IMR-90 (cell line): Measurements from ENCODE around the gene DNAJB2. TPM values are rescaled to one million over a fixed set of nuclear protein-coding genes. Genes with fewer than 3 reads are reported as not detected.
A peak's percentile ranks its signal among the peaks of the same experiment; 100 is the strongest.

Experiments used
- ATAC-seq: fragments of 200-7000 bp; cut with Tn5 transposase; 2 replicates; pipeline ENCODE4 v1.9.1; 2020; ENCODE audit warnings: low read depth, mild to moderate bottlenecking, moderate library complexity
- BruUV-seq: library from RNA; stranded (reverse); fragments of 400-500 nt; replicated peaks from 2 replicates; lab custom pipeline; 2021; lab: Mats Ljungman, UMichigan
- CTCF ChIA-PET: fragments of 300-600 bp; formaldehyde crosslinking; extraction: SDS; loops from one replicate; lab custom pipeline; 2021; ENCODE audit warnings: antibody characterized with exemption; lab: Yijun Ruan, JAX
- POLR2A ChIA-PET: fragments of 300-600 bp; sonication (Branson Sonifier 250); formaldehyde crosslinking; loops from one replicate; lab custom pipeline; 2022; ENCODE audit warnings: antibody characterized with exemption; ENCODE audit not compliant: unreplicated experiment; lab: Charles Lee
- DNase-seq: peaks from one replicate; pipeline ENCODE4 v3.0.0; 2013
- H2AFZ ChIP-seq: replicated peaks from 2 replicates; pipeline ENCODE3; 2013; ENCODE audit warnings: low read length, mild to moderate bottlenecking; ENCODE audit not compliant: poor library complexity
- H2AK5ac ChIP-seq: 2 replicates; pipeline ENCODE4 v1.6.1; 2013; ENCODE audit warnings: low read depth, low read length, inconsistent platforms
- H2AK9ac ChIP-seq: replicated peaks from 2 replicates; pipeline ENCODE3; 2013; ENCODE audit warnings: mild to moderate bottlenecking, low read depth, low read length, moderate library complexity; ENCODE audit not compliant: poor library complexity
- H2BK120ac ChIP-seq: 2 replicates; pipeline ENCODE4 v1.6.1; 2013; ENCODE audit warnings: low read depth, low read length, inconsistent platforms
- H2BK15ac ChIP-seq: 3 replicates; pipeline ENCODE4 v1.6.1; 2013; ENCODE audit warnings: low read depth, low read length, inconsistent platforms
- H2BK20ac ChIP-seq: 2 replicates; pipeline ENCODE4 v1.6.1; 2013; ENCODE audit warnings: low read depth, mild to moderate bottlenecking, inconsistent platforms, low read length, moderate library complexity
- H2BK5ac ChIP-seq: 2 replicates; pipeline ENCODE4 v1.6.1; 2013; ENCODE audit warnings: mild to moderate bottlenecking, low read depth, low read length, inconsistent platforms; ENCODE audit not compliant: poor library complexity, severe bottlenecking
- H3K14ac ChIP-seq: replicated peaks from 2 replicates; pipeline ENCODE4 v1.6.1; 2013; ENCODE audit warnings: low read depth, low read length, inconsistent platforms
- H3K18ac ChIP-seq: 2 replicates; pipeline ENCODE4 v1.6.1; 2013; ENCODE audit warnings: low read depth, low read length, control low read depth
- H3K23ac ChIP-seq: 2 replicates; pipeline ENCODE4 v1.6.1; 2013; ENCODE audit warnings: low read depth, low read length, inconsistent platforms
- H3K27ac ChIP-seq: 2 replicates; pipeline ENCODE4 v1.5.1; 2013; ENCODE audit warnings: mild to moderate bottlenecking, control low read depth, low read length; ENCODE audit not compliant: insufficient read depth
- H3K27me3 ChIP-seq: 2 replicates; pipeline ENCODE4 v1.6.1; 2013; ENCODE audit warnings: low read length; ENCODE audit not compliant: control insufficient read depth, insufficient read depth
- H3K36me3 ChIP-seq: 2 replicates; pipeline ENCODE4 v1.6.1; 2013; ENCODE audit warnings: low read length, mixed read lengths; ENCODE audit not compliant: control insufficient read depth, insufficient read depth
- H3K4ac ChIP-seq: 2 replicates; pipeline ENCODE4 v1.6.1; 2013; ENCODE audit warnings: low read depth, low read length, inconsistent platforms
- H3K4me1 ChIP-seq: 2 replicates; pipeline ENCODE4 v1.6.1; 2013; ENCODE audit warnings: low read length, mixed read lengths; ENCODE audit not compliant: control insufficient read depth, insufficient read depth
- H3K4me2 ChIP-seq: 2 replicates; pipeline ENCODE4 v1.6.1; 2013; ENCODE audit warnings: low read depth, mild to moderate bottlenecking, control low read depth, low read length, moderate library complexity
- H3K4me3 ChIP-seq: 2 replicates; pipeline ENCODE4 v1.5.1; 2013; ENCODE audit warnings: low read depth, mild to moderate bottlenecking, control low read depth, low read length, moderate library complexity; ENCODE audit not compliant: insufficient read depth
- H3K56ac ChIP-seq: 2 replicates; pipeline ENCODE4 v1.6.1; 2013; ENCODE audit warnings: low read length, inconsistent platforms; ENCODE audit not compliant: insufficient read depth; ENCODE audit errors: extremely low read depth
- H3K79me1 ChIP-seq, 2 experiments: 2 replicates each; pipeline ENCODE4 v1.6.1; 2013; ENCODE audit warnings: low read length in 2 of 2, inconsistent platforms in 1 of 2, low read depth in 1 of 2
- H3K9ac ChIP-seq: 2 replicates; pipeline ENCODE4 v1.6.1; 2013; ENCODE audit warnings: low read depth, low read length, control low read depth
- H3K9me1 ChIP-seq: 2 replicates; pipeline ENCODE4 v1.6.1; 2013; ENCODE audit warnings: low read length, inconsistent platforms; ENCODE audit not compliant: insufficient read depth
- H3K9me3 ChIP-seq: 2 replicates; pipeline ENCODE4 v1.6.1; 2013; ENCODE audit warnings: low read length; ENCODE audit not compliant: control insufficient read depth, insufficient read depth
- H4K20me1 ChIP-seq: 2 replicates; pipeline ENCODE4 v1.6.1; 2013; ENCODE audit warnings: low read length, inconsistent platforms; ENCODE audit not compliant: insufficient read depth
- H4K5ac ChIP-seq: 2 replicates; pipeline ENCODE4 v1.6.1; 2013; ENCODE audit warnings: mild to moderate bottlenecking, low read depth, low read length, control low read depth
- H4K8ac ChIP-seq, 2 experiments: 2 replicates each; pipeline ENCODE4 v1.6.1; 2013; ENCODE audit warnings: low read depth in 2 of 2, low read length in 2 of 2, control low read depth in 1 of 2, inconsistent platforms in 1 of 2
- H4K91ac ChIP-seq: 2 replicates; pipeline ENCODE4 v1.6.1; 2013; ENCODE audit warnings: low read depth, low read length, inconsistent platforms; ENCODE audit not compliant: insufficient read depth
- BHLHE40 ChIP-seq: fragments of 150-350 bp; IDR thresholded peaks from 2 replicates; pipeline ENCODE4 v1.6.1; 2016; ENCODE audit warnings: mild to moderate bottlenecking, low read depth, low read length
- CEBPB ChIP-seq: IDR thresholded peaks from 2 replicates; pipeline ENCODE4 v1.6.1; 2012; ENCODE audit warnings: low read depth, low read length, improper control_type of control experiment
- FOS ChIP-seq: fragments of 150-350 bp; IDR thresholded peaks from 2 replicates; pipeline ENCODE4 v1.6.1; 2016; ENCODE audit warnings: low read depth, low read length
- MAFK ChIP-seq: IDR thresholded peaks from 2 replicates; pipeline ENCODE4 v1.6.1; 2012; ENCODE audit warnings: low read depth, low read length, improper control_type of control experiment
- MAZ ChIP-seq: IDR thresholded peaks from 2 replicates; pipeline ENCODE4 v1.6.1; 2012; ENCODE audit warnings: low read depth, mild to moderate bottlenecking, low read length, improper control_type of control experiment, moderate library complexity, borderline replicate concordance
- MXI1 ChIP-seq: IDR thresholded peaks from 2 replicates; pipeline ENCODE4 v1.6.1; 2012; ENCODE audit warnings: low read depth, mild to moderate bottlenecking, low read length, moderate library complexity, borderline replicate concordance
- NFE2L2 ChIP-seq: fragments of 150-350 bp; IDR thresholded peaks from 2 replicates; pipeline ENCODE4 v1.6.1; 2016; ENCODE audit warnings: low read depth, mild to moderate bottlenecking, low read length
- POLR2A ChIP-seq: IDR thresholded peaks from 2 replicates; pipeline ENCODE4 v1.6.1; 2012; ENCODE audit warnings: mild to moderate bottlenecking, low read depth, low read length
- RAD21 ChIP-seq: IDR thresholded peaks from 2 replicates; pipeline ENCODE4 v1.6.1; 2012; ENCODE audit warnings: low read length, improper control_type of control experiment
- RCOR1 ChIP-seq: IDR thresholded peaks from 2 replicates; pipeline ENCODE4 v1.6.1; 2012; ENCODE audit warnings: mild to moderate bottlenecking, low read length, improper control_type of control experiment; ENCODE audit not compliant: insufficient replicate concordance
- RFX5 ChIP-seq: IDR thresholded peaks from 2 replicates; pipeline ENCODE4 v1.8.0; 2012; ENCODE audit warnings: low read depth, mild to moderate bottlenecking, low read length, moderate library complexity
- USF2 ChIP-seq: fragments of 150-350 bp; IDR thresholded peaks from 2 replicates; pipeline ENCODE4 v1.6.1; 2017; ENCODE audit warnings: mild to moderate bottlenecking, antibody characterized with exemption, low read length, low read depth
- WGBS, 2 experiments: methylation state at CpG; one replicate each; pipeline versions ENCODE4 v1.1.5 to v1.1.7; 2013; ENCODE audit warnings: missing lambda C conversion rate in 2 of 2; ENCODE audit not compliant: insufficient read length in 1 of 2; ENCODE audit errors: extremely low coverage in 2 of 2; 5-methylcytosine and 5-hydroxymethylcytosine counted together
- dilution Hi-C: fragments of 300-500 bp; cut with HindIII; formaldehyde crosslinking; loops from one replicate; pipeline ENCODE4 v1.14.3; 2018; ENCODE audit warnings: low sequenced_read_pairs; ENCODE audit not compliant: unreplicated experiment
- in situ Hi-C: fragments of 300-500 bp; cut with MboI; formaldehyde crosslinking; loops from 3 replicates; pipeline ENCODE4 v1.14.3; 2019; ENCODE audit warnings: low sequenced_read_pairs, inconsistent platforms, mixed read lengths
- intact Hi-C: fragments of 100-400 bp; cut with micrococcal nuclease; formaldehyde crosslinking; loops from 2 replicates; pipeline ENCODE4 v1.10.0; 2022
- polyA plus RNA-seq, 3 experiments: library from polyadenylated mRNA; depleted of rRNA; stranded (reverse); fragments of >200 nt; gene quantifications; 2 replicates each; pipeline ENCODE4 v1.2.3, GENCODE V29; 2012; ENCODE audit warnings: low replicate concordance in 1 of 3
- total RNA-seq: library from RNA; depleted of rRNA; stranded (reverse); fragments of >200 nt; gene quantifications from 2 replicates; pipeline ENCODE4 v1.2.3, GENCODE V29; 2012
- TF ChIP-seq, protein P1 (sequence below): fragments of 150-350 bp; IDR thresholded peaks from 2 replicates; pipeline ENCODE4 v1.6.1; 2016; ENCODE audit warnings: low read depth, mild to moderate bottlenecking, low read length, moderate library complexity, borderline replicate concordance
- TF ChIP-seq, protein P2 (sequence below): conservative IDR thresholded peaks from 2 replicates; pipeline ENCODE4 v1.5.1; 2012; ENCODE audit warnings: mild to moderate bottlenecking, low read depth, low read length, improper control_type of control experiment

Gene DNAJB2
- total and polyA plus RNA-seq, 2 of the 4 experiments (the other 2 are of a cell fraction), result 30.6 to 45.8 TPM

DNA sequence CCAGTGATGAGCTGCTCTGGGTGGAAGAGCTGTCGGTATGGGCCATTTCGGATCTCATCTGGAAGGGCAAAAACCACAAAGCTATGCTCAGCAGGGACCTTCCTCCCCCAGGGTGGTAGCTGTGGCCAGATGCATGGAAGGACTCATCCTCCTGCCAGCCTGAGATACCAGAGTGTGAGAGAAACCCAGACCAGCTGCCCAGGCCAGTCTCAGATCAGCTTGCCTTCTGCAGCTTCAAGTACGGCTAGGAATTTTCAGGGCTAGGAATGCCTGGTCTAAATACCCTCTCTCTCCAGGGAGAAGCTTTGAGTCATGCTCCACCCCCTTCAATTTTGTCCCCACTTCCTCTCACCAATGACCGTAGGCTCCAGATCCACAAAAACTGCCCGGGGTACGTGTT, 27.5 kb upstream of the DNAJB2 start:
- Histone ChIP-seq H2BK5ac (no peak overlapping the region), H3K79me1 (peaks cover 12 to 24% of the 10 kb centered on the region in 2 experiments), H4K8ac (no peak overlapping the region), H2AK9ac (no peak overlapping the region), H2BK120ac (0 out of 2 replicates have a peak overlapping the region, but pooled peaks have one; percentile 12), H4K5ac (no peak overlapping the region), H3K23ac (0 out of 2 replicates have a peak overlapping the region, but pooled peaks have one; percentile 76), H2AK5ac (peak overlapping the region; percentile 54; the same call in 1 of the 2 replicates), H3K9me3 (no peaks in the 10 kb centered on the region), H3K14ac (peak overlapping the region; percentile 6; the same call in 1 of the 2 replicates), H4K20me1 (0 out of 2 replicates have a peak, but pooled peaks cover 8% of the 10 kb centered on the region), H3K56ac (no peak overlapping the region), H2AFZ (no peak overlapping the region), H3K9me1 (peaks cover 36% of the 10 kb centered on the region), H3K4me2 (no peak overlapping the region), H3K9ac (no peak overlapping the region), H3K27ac (no peak overlapping the region), H3K18ac (no peak overlapping the region), H3K4me3 (no peak overlapping the region), H2BK15ac (0 out of 3 replicates have a peak overlapping the region, but pooled peaks have one; percentile 33), H2BK20ac (no peak overlapping the region), H4K91ac (no peak overlapping the region; the same call in none of the 2 replicates), H3K4me1 (peaks cover 41% of the 10 kb centered on the region), H3K36me3 (peaks cover 19% of the 10 kb centered on the region; the same call in 1 of the 2 replicates), H3K27me3 (peaks cover 13% of the 10 kb centered on the region), H3K4ac (peak overlapping the region; percentile 15)
- TF ChIP-seq MAFK (no peak), BHLHE40 (no peak), CEBPB (no peak), RCOR1 (no peak), FOS (no peak), RAD21 (no peak), MXI1 (no peak), NFE2L2 (no peak), USF2 (no peak), RFX5 (no peak), POLR2A (no peak), MAZ (no peak)
- TF ChIP-seq, protein P1, sequence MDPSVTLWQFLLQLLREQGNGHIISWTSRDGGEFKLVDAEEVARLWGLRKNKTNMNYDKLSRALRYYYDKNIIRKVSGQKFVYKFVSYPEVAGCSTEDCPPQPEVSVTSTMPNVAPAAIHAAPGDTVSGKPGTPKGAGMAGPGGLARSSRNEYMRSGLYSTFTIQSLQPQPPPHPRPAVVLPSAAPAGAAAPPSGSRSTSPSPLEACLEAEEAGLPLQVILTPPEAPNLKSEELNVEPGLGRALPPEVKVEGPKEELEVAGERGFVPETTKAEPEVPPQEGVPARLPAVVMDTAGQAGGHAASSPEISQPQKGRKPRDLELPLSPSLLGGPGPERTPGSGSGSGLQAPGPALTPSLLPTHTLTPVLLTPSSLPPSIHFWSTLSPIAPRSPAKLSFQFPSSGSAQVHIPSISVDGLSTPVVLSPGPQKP, result no peak
- TF ChIP-seq, protein P2, sequence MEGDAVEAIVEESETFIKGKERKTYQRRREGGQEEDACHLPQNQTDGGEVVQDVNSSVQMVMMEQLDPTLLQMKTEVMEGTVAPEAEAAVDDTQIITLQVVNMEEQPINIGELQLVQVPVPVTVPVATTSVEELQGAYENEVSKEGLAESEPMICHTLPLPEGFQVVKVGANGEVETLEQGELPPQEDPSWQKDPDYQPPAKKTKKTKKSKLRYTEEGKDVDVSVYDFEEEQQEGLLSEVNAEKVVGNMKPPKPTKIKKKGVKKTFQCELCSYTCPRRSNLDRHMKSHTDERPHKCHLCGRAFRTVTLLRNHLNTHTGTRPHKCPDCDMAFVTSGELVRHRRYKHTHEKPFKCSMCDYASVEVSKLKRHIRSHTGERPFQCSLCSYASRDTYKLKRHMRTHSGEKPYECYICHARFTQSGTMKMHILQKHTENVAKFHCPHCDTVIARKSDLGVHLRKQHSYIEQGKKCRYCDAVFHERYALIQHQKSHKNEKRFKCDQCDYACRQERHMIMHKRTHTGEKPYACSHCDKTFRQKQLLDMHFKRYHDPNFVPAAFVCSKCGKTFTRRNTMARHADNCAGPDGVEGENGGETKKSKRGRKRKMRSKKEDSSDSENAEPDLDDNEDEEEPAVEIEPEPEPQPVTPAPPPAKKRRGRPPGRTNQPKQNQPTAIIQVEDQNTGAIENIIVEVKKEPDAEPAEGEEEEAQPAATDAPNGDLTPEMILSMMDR, result no peak
- POLR2A ChIA-PET, result no interaction called here
- intact Hi-C loops, result no loop called here
- no peak for DNase-seq
- in situ Hi-C loops, result no loop called here
- WGBS, 2 experiments, result 88% methylated on average over 3 of the region's 6 CpGs; no CpG with 5 or more reads in 1 of the 2 experiments
- dilution Hi-C loops, result no loop called here
- BruUV-seq, result no TSS peak
- CTCF ChIA-PET, result no interaction called here
- ATAC-seq, result no peak
